Stimulated activated naive CD4-positive, alpha-beta T cell treated with Interleukin-2 at 50 U/mL for 16 hours (primary cell): Measurements from ENCODE around the gene NUDT19.
"Not testable (repeated sequence)": the region's sequence is repeated elsewhere in the genome, so short reads cannot be mapped to it uniquely, and the experiment has no call there.

Experiments
- DNase-seq: peaks from one replicate; lab custom pipeline; 2025; lab: John Stamatoyannopoulos, UW

Gene NUDT19

DNA sequence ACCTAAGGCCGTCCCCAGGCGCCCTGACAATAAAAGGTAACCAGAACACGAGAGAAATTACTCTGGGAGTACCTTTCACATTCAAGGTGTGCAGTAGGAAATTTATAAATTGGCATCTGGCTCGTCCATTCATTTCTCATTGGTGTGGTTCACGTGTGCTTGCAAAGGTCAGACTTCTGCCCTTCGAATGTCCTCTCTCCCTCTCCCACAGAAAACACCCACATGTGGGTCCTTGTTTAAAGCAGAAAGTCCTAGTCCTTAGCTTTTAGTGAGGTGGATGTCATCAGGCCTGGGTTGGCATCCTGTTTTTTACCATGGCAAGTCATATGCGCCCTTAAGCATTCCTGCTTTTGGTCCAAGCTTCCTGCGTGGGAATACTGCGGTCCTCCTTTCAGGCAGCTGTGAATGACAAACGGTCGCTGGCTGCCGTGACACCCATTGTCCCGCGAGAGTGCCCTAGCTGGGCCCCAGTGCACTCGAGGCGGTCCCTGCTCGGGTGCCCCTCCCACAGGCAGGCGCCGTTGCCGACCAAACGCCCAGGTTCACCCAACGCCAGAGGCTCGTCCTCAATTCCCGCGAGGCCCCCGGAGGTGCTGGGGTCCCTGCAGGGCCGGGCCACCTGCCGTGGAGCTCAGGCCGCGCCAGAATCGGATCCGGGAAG, at the start of gene NUDT19:
NUDT19 (plus strand) TSS at position 531 of the 661 bp plus-strand sequence. CDS start 140 bp downstream, outside the sequence.
- peak; percentile 76 for DNase-seq

DNA sequence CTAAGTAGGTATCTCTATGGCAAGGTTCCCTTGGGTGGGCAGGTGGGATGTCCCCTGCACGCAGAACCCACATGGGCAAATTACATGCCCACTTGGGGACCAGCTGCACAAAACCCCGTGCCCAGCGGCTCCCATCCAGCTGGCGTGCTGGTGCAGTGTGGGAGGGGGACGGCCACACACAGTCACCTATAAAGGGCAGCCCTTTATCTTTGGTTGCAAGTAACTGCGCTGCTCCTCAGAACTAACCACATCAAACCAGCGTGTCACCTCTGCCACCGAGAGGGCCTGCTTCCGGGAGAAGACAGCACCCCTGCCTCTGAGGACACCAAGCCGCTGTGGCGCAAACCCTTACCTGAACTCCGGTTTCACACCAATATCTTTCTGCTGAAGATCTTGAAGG, 48.9 kb upstream of the NUDT19 start:
- peak; percentile 39 for DNase-seq

DNA sequence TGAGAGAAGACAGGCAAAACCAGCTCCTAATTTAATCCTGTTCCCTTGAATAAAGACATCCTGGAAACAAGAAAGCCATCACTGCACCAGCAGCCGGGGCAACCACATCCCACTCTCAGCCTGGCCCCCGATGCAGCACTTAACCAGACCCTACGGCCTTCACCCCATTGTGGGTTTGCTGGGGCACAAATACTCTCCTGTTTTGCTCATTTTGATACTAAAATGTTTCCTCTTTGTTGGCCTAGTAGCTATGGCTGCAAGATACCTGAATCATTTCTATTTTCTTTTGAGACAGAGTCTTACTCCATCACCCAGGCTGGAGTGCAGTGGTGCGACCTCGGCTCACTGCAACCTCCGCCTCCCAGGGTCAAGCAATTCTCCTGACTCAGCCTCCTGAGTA, 45.1 kb upstream of the NUDT19 start:
- DNase-seq = no peak

DNA sequence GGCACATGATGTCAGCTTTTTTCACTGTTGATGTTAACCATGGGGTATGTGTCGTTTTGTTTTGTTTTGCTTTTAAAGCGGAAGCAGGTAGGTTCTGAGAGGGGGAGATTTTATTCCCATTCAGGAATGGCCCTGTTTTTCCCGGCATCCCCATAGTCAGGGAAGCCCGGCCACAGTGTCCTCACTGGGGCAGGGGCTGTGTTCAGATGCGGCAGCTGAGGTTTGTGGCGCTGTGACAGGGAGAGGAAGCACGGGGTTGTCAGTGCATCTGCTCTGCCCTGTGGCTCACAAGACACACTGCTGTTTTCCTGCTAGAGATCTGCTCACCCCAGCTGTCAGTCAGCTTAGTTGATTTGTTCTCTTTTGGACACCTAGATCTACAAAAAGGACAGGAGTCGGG, 44.3 kb upstream of the NUDT19 start:
- DNase-seq = no peak

DNA sequence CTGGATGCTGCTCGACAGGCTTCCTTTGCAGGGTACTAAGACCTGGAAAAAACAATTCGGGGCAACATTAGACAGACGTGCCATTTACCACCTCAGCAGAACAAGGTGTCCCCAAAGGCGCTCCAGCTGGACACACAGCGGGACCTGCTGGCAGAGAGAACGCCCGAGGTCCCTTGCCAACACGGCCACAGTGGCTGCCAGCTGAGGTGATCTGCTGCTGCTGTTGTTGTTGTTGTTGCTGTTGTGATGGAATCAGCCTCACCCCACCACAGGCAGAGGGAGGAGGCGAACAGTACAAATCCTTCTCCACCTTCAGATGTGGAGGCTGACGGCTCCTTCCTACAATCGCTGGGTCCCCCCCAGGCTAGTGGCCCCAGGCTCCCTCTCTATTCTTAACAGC, 41.9 kb upstream of the NUDT19 start:
- DNase-seq = no peak

DNA sequence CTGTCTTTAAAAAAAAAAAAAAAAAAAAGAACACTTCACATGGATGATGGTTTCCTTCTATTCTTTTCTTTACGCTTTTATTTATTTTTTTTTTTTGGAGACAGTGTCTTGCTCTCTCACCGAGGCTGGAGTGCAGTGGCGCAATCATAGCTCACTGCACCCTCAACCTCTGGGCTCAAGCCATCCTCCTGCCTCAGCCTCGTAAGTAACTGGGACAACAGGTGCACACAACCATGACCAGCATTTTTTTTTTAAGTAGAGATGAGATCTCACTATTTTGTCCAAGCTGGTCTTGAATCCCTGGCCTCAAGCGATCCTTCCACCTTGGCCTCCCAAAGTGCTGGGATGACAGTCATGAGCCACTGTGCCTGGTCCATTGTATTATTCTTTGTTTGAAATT, 41.0 kb upstream of the NUDT19 start:
- no peak for DNase-seq

DNA sequence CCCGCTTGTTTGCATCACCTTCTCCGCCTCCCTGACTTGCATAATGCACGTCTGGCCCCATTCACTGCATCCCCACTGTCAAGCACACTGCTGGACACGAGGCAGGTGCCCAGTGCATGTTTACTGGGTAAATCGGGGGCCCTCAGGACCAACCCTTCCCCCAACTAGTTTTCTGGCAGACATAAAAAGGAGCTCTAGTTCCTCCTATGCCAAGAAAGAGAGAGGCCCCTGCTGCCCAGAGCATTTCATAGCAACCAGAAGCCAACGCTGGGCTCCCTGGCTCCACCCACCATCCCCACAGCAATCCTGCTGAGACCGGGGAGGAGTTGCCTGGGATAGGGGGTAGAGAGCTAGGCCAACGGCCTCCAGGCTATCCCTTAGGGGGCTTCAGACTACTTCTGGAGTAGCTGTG, 39.9 kb upstream of the NUDT19 start:
- no peak for DNase-seq

DNA sequence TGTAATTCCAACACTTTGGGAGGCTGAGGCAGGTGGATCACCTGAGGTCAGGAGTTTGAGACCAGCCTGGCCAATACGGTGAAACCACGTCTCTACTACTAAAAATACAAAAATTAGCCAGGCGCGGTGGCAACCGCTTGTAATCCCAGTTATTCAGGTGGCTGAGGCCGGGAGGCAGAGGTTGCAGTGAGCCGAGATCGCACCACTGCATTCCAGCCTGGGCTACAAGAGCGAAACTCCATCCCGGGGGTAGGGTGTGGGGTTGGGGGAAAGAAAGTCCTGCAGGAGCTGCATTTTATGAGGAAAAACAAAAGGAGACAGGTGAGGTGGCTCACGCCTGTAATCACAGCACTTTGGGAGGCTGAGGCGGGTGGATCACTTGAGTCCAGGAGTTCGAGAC, 39.3 kb upstream of the NUDT19 start:
- DNase-seq = not testable (repeated sequence)

DNA sequence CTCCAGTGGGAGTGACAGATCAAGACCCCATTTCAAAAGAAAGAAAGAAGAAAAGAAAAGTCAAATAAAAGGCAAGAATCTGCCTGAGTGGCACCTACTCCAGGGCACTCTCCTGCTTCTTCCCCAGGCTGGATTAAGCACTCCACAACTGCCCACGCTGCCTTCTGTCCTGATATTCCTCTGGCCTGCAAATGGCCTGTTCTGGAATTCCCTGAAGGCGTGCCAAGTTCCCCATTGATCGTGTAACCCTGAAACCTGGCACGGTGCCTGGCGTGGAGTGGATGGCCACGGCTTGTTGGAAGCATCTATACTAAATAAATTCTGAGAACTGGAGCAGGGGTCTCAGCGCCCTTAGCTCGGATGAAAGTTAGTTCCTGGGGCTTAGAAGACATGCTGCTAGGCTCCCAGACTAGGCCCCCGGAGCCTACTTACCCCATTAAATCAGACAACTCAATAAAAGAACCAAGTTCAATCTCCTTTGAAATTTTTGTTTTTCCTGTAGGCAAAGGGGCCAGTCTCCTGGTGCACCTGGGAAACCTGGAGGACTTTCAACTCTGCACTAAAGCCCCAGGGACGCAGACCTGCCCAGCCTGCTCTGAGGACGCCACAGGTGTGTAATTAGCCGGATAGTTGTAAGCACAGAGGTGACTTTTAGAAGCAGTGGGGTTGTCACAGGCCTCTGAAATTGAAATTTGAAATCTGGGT, 38.6 kb upstream of the NUDT19 start:
- DNase-seq = no peak

DNA sequence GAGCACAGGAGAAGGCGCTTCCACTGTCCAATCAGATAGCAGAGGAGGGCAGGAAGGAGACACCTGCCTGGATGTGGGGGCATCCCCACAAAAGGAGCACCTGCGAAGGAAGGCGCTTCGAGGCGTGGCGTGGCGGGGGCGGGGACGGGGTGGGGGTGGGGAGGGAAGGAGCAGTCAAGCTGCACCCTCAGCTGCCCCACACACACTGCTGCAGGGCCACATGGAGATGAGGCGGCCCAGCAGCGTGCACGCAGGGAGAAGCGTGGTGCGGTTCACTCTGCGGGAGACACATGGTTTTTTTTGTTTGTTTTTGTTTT, 38.1 kb upstream of the NUDT19 start:
- no peak for DNase-seq

DNA sequence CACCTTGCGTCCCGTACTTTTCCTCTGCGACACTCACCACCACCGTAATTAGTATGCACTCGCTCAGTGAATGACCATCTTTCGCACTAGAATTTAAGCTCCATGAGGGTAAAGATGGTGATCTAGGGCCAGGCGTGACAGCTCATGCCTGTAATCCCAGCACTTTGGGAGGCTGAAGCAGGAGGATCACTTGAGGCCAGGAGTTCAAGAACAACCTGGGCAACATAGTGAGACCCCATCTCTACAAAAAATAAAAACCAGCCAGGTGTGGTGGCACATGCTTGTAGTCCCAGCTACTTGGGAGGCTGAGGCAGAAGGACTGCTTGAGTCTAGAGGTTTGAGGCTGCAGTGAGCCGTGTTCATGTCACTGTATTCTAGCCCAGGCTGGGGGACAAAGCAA, 35.2 kb upstream of the NUDT19 start:
- DNase-seq = not testable (repeated sequence)

DNA sequence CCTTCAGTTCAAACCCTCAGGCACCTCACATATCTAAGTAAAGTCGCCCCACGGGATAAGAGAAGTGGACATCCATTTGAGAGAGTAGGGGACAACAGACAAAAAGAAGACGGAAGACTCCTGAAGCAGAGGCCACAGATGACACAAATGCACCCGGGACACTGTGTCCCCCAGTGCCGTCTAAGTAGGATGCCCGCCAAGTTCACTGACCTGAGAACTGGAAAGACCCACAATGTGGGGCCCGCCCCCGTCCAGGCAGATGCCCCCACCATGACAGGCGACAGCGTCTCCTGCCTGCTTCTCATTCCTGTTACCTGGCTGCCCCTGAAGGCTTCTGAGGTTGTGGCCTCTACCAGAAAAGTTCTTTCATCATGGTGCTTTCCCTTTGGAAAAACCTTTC, 33.5 kb upstream of the NUDT19 start:
- DNase-seq = no peak

DNA sequence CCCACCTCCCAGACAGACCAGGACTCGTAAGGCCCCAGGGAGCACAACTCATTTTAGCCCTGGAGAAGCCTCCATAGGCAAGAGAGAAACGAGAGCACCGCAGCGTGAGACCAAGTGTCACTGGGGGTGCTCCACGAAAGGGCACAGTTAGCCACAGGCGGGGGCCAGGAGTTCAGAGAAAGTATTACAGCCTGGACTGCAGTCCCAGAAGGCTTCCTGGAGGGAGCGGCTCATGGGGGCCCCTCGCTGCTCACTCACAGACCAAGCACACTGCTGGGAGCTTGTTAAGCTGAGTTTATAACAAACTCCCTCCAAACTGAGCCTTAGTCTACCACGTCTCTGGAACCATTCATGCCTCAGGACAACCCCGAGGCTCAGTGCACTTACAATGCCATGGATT, 33.1 kb upstream of the NUDT19 start:
- no peak for DNase-seq

DNA sequence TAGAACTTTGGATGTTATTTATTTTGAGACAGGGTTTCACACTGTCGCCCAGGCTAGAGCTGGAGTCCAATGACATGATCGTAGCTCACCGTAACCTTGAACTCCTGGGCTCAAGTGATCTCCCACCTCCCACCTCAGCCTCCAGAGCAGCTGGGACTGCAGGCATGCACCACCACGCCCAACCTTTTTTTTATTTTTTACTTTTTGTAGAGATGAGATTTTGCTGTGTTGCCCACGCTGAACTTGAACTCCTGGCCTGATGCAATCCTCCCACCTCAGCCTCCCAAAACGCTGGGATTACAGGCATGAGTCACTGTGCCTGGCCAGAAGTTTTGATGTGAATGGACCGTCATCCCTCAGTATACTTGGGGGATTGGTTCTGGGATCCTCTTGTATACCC, 30.3 kb upstream of the NUDT19 start:
- no peak for DNase-seq

DNA sequence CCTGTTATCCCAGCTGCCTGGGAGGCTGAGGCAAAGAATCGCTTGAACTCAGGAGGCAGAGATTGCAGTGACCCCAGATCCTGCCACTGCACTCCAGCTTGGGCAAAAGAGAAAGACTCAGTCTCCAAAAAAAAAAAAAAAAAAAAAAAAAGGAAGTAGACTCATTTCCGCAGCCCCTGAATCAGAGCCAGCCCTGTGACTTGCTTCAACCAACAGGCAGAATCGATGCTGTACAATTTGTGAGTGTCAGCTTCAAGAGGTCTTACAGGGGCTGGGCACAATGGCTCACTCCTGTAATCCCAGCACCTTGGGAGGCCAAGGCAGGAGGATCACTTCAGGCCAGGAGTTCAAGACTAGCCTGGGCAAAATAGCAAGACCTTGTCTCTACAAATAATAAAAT, 29.4 kb upstream of the NUDT19 start:
- no peak for DNase-seq

DNA sequence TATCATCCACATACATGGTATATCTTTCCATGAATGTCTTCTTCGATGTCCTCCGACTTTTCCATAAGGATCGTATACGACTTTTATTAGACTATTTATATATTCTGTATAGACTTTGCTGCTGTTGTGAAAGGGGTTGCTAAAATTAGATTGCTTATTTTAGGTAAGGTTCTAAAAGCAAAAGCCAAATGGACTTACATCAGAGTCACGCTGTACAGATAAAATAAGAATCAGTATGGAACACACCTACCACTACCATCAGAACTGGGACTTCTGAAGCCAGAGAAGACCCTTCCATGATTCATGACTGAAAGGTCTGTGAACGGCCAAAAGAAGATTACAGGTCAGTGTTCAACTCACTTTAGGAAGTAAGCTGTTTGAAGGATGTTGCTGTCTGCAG, 25.5 kb upstream of the NUDT19 start:
- no peak for DNase-seq

DNA sequence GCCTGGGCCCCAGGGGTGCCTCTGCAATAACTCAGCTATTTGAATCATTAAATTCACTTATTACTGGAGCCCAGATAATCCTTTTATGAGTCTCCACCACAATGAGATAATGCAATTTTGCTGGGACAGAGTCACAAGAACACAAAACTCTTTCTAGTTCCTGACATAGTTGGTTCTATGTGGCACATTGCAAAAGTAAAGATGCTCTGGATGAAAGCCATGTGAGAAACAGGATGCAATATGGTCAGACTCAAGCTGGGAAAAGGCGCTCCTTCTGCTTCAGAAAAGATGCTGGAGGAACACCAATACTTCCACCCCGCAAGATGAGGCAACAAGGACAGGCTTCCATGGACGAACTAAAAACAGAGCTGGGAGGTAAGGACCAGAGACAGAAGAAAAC, 22.3 kb upstream of the NUDT19 start:
- DNase-seq = no peak

DNA sequence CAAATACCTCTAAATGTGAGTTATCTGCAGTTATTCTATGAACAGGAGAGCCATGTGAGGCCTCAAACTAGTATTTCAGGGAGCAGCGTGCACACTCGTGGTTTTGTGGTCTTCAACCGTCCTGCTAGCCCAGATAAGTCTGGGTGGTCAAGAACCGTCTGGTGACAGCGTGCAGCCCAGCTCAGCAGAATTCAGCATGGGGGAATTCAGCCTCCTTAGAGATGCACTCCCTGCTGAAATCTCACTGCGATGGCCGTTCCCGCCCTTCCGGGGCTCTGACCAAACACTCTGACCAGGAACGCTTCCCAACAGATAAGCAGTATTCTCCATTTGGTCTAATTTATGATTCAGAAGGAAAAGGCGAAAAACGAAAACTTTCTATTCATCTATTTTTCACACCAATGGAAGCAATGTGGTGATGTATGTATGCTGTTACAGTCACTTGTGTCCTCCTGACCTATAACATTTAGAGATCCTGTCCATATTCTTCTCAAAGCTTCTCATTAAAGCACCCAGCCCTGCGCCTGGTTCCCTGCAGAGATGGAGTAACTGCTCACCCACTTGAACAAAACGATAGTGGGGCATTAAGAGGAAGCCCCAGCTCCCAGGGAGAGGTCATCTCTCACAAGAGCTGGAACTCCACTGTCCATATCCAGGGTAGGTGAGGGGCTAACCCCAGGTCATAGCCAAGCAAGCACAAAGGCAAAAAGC, 19.6 kb upstream of the NUDT19 start:
- no peak for DNase-seq

DNA sequence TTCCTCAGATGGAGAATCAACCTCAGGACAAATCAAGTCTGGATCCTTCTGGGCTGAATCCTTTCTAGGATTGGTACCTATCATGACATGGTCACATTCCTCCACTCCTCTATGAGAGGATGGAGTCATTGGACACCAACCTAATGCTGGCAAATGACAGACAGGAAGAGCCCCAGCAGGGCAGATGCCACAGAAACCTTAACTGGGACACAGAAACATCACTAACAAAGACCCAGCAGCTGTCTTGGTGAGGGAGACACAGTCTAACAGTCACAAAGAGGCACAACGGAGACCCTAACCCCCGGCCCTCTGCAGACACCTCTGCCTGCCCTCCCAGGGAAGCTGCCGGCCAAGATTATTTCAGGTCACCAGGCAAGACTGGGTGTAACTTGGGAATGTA, 18.8 kb upstream of the NUDT19 start:
- no peak for DNase-seq

DNA sequence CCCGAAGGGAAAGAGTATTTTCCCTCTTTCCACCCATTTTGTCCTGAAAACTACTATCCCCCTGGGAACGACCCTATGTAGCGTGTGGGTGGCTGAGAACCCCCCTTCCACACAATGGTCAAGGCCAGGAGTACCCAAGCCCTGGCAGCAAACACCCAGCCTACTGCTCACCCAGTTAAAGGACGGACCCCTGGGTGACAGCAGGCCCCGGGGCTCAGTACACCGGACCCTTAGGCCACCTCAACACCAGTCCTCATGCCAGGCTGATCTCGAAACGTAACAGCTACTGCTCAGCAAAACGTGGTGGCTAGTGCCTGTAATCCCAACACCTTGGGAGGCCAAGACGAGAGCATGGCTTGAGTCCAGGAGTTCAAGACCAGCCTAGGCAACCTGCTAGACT, 18.0 kb upstream of the NUDT19 start:
- DNase-seq = no peak

DNA sequence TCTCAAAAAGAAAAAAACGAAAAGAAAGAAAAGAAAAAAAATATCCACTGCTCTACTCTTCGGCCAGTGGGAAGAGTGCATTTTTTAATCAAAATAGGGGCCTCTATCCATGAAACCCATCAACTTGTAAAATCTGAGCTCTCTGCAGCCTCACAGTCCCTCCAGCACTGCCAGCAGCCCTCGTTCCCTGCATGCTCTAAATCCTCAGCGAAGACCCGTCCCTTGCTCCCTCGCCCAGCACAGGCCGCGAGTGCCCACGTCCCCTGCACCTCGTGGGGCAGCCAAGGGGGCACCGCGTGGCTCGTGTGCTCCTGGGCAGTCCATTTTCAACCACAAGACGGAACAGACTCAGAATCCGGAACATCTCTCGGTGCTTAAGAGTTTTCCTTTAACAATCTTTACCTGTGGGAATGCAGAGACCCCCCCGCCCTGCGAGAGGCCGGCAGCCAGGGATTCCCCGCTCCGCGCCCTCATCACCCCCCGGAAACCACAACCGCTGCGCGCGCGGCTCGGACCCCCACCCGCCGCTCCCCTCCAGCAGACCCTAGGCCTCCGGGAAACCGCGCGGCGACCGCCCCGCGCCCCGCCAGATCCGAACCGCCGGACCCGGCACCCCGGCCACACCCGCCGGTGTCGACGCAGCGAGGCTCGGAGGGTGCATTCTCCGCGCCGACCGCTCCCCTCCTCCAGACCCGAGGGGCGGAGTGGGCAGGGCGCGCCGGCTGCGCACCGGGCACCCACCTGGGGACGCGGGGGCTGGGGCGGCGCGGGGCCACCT, 17.3 kb upstream of the NUDT19 start:
- DNase-seq = no peak

DNA sequence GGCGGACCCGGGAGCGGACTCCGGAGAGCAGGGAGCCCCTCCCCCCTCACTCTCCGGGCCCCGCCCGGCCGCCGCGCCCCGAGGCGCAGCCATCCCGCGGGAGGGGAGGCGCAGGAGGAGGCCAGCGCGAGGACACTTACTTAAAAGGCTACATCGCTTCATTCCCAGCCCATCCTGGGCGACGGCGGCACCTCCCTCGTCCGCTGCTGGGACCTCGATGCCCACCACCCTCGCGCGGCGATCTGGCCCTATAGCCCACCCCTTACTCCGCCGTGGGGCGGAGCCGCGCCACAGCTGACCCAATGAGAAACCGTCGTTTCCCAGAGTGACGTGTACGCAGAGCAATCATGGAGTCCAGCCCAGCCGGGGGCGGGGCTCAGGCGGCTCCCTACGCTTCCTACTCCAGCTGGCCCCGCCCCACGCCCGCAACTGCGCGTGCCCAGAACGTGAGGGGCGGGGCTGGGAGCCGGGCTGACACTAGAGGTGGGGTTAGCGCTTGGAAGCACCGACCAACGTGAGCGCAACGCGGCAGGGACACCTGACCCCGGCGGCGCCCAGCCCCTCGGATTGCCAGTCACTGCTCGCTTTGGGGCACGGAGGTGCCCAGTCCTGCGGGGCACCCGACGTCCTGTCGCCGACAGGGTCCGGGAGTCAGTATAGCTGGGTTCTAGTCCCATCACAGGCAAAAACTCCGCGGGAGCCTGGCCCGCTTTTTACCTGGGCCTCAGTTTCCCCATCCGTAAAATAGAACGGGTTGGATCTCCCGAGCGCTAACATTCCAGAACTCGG, 16.5 kb upstream of the NUDT19 start, which contains the start of gene ANKRD27:
ANKRD27 (minus strand) TSS at position 250 of the 789 bp plus-strand sequence. CDS start 16,165 bp downstream, outside the sequence.
- DNase-seq = peak; percentile 96
